ENCODE measurements around the gene DHRS7B.

The DHRS7B gene

GRCh38 chr17:21213638-21214014 lies 86.9 kb downstream of the DHRS7B start:
- TF ChIP-seq CTCF (IDR thresholded peaks at IDR 0.05; ENCODE audit: low read depth, low read length) (no peak), MAX (IDR thresholded peaks at IDR 0.05; ENCODE audit: low read depth, low read length) (no peak), POLR2A (IDR thresholded peaks at IDR 0.05; ENCODE audit: extremely low read depth, insufficient read length) (no peak), MYC (IDR thresholded peaks at IDR 0.05; ENCODE audit: low read depth, low read length) (no peak; the same call in 1 of the 2 replicates)
- DNase-seq (ENCODE audit: low read depth) = peak; percentile 81
- H3K4me3 ChIP-seq (ENCODE audit: low read depth, low read length) = peak overlapping the region; percentile 99

- TF ChIP-seq MYC (IDR thresholded peaks at IDR 0.05; ENCODE audit: low read depth, low read length) = peak; percentile 31
- peak; percentile 50; the same call in 1 of the 2 replicates for TF ChIP-seq MAX (IDR thresholded peaks at IDR 0.05; ENCODE audit: low read depth, low read length)
- peak; percentile 80 for TF ChIP-seq POLR2A (IDR thresholded peaks at IDR 0.05; ENCODE audit: extremely low read depth, insufficient read length)
- no peak for TF ChIP-seq CTCF (IDR thresholded peaks at IDR 0.05; ENCODE audit: low read depth, low read length)
- H3K4me3 ChIP-seq (ENCODE audit: low read depth, low read length) = peak within 1 kb of the TSS; percentile 99
- peak; percentile 99 for DNase-seq (ENCODE audit: low read depth)
Observed at GRCh38 chr17:21214015-21214776, 87.4 kb downstream of the DHRS7B start, which contains the start of gene TMEM11. TMEM11 (minus strand) TSS chr17:21214161; CDS start chr17:21214152, 9 bp downstream.

GRCh38 chr17:21214777-21215541 lies 88.2 kb downstream of the DHRS7B start:
- no peak for TF ChIP-seq POLR2A (IDR thresholded peaks at IDR 0.05; ENCODE audit: extremely low read depth, insufficient read length)
- TF ChIP-seq CTCF (IDR thresholded peaks at IDR 0.05; ENCODE audit: low read depth, low read length) = no peak
- TF ChIP-seq MYC (IDR thresholded peaks at IDR 0.05; ENCODE audit: low read depth, low read length) = no peak
- no peak for TF ChIP-seq MAX (IDR thresholded peaks at IDR 0.05; ENCODE audit: low read depth, low read length)
- DNase-seq (ENCODE audit: low read depth) = peak; percentile 47
- H3K4me3 ChIP-seq (ENCODE audit: low read depth, low read length) = peak overlapping the region; percentile 89

GRCh38 chr17:21215935-21216334 lies 89.2 kb downstream of the DHRS7B start:
- TF ChIP-seq CTCF (IDR thresholded peaks at IDR 0.05; ENCODE audit: low read depth, low read length) (no peak), POLR2A (IDR thresholded peaks at IDR 0.05; ENCODE audit: extremely low read depth, insufficient read length) (no peak), MYC (IDR thresholded peaks at IDR 0.05; ENCODE audit: low read depth, low read length) (no peak), MAX (IDR thresholded peaks at IDR 0.05; ENCODE audit: low read depth, low read length) (no peak)
- DNase-seq (ENCODE audit: low read depth) = peak; percentile 41
- no peak overlapping the region for H3K4me3 ChIP-seq (ENCODE audit: low read depth, low read length)

GRCh38 chr17:21217346-21217745 lies 90.6 kb downstream of the DHRS7B start:
- no peak overlapping the region for H3K4me3 ChIP-seq (ENCODE audit: low read depth, low read length)
- TF ChIP-seq MYC (IDR thresholded peaks at IDR 0.05; ENCODE audit: low read depth, low read length) (no peak), POLR2A (IDR thresholded peaks at IDR 0.05; ENCODE audit: extremely low read depth, insufficient read length) (no peak), CTCF (IDR thresholded peaks at IDR 0.05; ENCODE audit: low read depth, low read length) (no peak), MAX (IDR thresholded peaks at IDR 0.05; ENCODE audit: low read depth, low read length) (no peak)
- no peak for DNase-seq (ENCODE audit: low read depth)
